ENCODE results near the gene ATP9A. TPM values are rescaled to one million over a fixed set of nuclear protein-coding genes. Genes with fewer than 3 reads are reported as not detected.

ATP9A gene
- total RNA-seq, 2 experiments from 2014 or later, result 0.21 to 0.50 TPM

DNA sequence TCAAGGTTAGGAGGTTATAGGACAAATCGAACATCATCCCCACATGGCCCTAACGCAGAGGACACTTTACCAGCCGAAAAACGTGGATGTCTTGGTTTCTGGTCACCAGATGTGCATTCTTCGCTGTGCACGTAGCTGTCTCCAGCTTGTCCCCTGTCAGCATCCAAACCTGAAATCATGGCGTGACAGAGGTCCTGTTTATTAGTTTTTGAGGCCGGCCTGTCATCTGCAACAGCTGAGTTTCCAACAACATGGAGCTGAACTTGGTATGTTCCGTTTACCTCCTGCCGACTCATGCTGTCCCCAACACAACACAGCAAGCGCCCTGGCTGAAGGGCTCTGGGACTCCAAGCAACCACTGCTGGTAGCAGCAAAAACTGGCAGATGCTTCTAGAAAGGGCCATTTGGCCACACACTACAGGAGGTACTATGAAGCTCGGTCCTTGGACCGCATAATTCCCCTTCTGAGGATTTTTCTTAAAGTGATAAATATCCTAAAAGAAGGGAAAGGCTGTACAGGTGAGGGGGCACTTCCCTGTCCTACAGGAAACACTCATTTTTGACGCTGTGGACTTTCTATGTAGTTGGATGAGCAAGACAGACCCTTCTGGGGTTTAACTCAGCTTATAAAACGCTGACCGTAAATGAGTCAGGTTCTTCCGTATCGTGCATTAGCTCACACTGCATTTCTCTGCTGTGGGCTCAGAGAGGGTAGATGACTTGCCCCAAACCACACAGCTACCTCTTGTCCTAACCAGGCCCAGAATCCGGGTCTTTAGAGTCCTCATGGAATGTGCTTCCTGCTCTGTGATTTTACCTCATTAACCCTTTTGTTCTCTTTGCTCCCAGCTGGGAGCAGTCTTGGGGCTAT is 146.0 kb downstream of the ATP9A start:
- ChIA-PET CTCF (interaction anchor here (0.6 to 1.4 kb wide), 4 partner anchors 23 to 249 kb away, joined by 3 to 4 read pairs (median 3); no protein-coding TSS in a partner anchor), POLR2A (no interaction called here)
- no peaks in the 10 kb centered on the region for H3K9me3 Mint-ChIP-seq
- no peaks in the 10 kb centered on the region for H3K27me3 Mint-ChIP-seq
- no peak overlapping the region for H3K27ac Mint-ChIP-seq
- no peak overlapping the region for H3K4me3 Mint-ChIP-seq
- H3K4me1 Mint-ChIP-seq, result peaks cover 2% of the 10 kb centered on the region
- H3K36me3 Mint-ChIP-seq (ENCODE audit: low read depth), result no peaks in the 10 kb centered on the region
- DNase-seq, result no peak

DNA sequence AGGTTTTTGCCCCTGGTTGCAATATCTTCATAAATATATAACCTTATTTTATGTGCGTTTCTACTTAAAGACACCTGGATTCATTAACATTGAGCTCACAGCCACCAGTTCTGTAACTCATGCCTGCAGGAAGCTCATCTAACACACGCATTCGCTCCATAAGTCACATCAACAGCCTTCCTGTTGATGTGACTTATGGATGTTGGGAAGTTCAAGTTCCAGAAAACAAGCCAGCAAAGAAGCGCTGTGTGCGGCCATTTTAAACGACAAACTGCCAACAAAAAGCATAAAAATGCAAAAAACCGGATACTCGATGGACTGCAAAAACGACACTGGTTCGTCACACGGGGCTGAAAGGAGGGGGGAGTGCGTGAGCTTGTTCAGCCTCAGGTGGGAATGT is 147.8 kb downstream of the ATP9A start:
- Mint-ChIP-seq H3K9me3 (no peaks in the 10 kb centered on the region), H3K27ac (no peak overlapping the region), H3K36me3 (ENCODE audit: low read depth) (no peaks in the 10 kb centered on the region), H3K4me3 (no peak overlapping the region), H3K27me3 (no peaks in the 10 kb centered on the region), H3K4me1 (peaks cover 2% of the 10 kb centered on the region)
- POLR2A ChIA-PET, result no interaction called here
- DNase-seq, result no peak
- CTCF ChIA-PET, result interaction anchor here (0.9 to 1.8 kb wide), 4 partner anchors 10 to 248 kb away, joined by 3 to 4 read pairs (median 4); no protein-coding TSS in a partner anchor

DNA sequence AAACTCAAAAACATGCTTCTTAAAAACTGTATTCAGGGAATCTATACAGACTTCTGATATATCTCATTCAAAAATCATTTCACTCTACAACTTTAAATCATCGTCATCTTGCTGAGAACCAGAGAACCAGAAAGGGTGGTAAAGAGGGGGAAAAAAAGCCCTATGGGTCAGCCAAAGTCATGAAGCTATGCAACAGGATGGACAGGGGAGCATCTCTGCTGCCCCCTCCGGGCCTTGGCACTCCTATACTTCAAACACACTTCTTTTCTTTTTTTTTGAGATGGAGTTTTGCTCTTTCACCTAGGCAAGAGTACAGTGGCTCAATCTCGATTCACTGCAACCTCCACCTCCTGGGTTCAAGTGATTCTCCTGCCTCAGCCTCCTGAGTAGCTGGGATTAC is 152.1 kb downstream of the ATP9A start:
- Mint-ChIP-seq H3K4me1 (no peaks in the 10 kb centered on the region), H3K27me3 (peaks cover 2% of the 10 kb centered on the region), H3K27ac (no peak overlapping the region), H3K9me3 (no peaks in the 10 kb centered on the region), H3K4me3 (no peak overlapping the region), H3K36me3 (ENCODE audit: low read depth) (no peaks in the 10 kb centered on the region)
- DNase-seq, result no peak
- CTCF ChIA-PET, result interaction anchor here (0.6 to 1.5 kb wide), 3 partner anchors 15 to 1491 kb away, joined by 3 to 5 read pairs (median 3); no protein-coding TSS in a partner anchor
- POLR2A ChIA-PET, result no interaction called here

DNA sequence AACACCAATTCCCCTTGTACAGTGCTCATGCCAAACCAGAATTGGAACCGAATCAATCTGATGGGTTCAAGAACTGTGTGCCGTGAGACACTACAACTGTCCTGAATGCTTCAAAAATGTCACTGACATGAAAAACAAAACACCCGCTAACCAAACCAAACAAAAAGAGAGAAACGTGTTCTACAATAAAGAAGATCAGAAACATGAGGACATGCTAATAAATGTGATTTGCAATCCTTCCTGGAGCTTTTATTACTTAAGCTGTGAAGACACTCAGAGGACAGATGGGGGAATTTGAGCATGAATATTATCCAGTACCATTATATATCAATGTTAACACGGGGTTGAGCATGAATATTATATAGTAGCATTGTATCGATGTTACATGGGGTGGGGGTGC is 153.5 kb downstream of the ATP9A start:
- no peak overlapping the region for H3K27ac Mint-ChIP-seq
- no peak overlapping the region for H3K4me3 Mint-ChIP-seq
- DNase-seq, result no peak
- no peaks in the 10 kb centered on the region for H3K36me3 Mint-ChIP-seq (ENCODE audit: low read depth)
- H3K4me1 Mint-ChIP-seq, result no peaks in the 10 kb centered on the region
- peaks cover 8% of the 10 kb centered on the region for H3K27me3 Mint-ChIP-seq
- no peaks in the 10 kb centered on the region for H3K9me3 Mint-ChIP-seq
- ChIA-PET CTCF (no interaction called here), POLR2A (no interaction called here)

DNA sequence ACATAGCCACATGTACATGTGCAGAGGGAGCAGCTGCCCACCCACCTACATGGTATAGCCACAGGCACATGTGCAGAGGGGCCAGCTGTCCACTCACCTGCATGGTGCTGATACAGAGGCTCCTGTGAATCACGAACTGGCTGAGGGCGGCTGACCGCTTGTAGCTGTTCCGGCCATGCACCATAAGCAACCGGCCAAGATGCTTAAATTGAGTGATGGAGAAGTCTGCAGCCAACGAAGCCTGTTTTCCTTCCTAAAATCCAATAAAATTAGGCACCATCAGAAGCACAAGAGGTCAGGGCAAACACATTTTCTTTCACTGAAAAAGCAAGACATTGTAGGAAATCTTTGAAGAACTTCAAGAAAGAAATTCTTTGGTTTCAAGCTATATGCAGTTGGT is 154.6 kb downstream of the ATP9A start:
- CTCF ChIA-PET, result interaction anchor here (0.7 to 1.1 kb wide), 2 partner anchors 10 to 16 kb away, joined by 3 read pairs; no protein-coding TSS in a partner anchor
- no peaks in the 10 kb centered on the region for H3K36me3 Mint-ChIP-seq (ENCODE audit: low read depth)
- POLR2A ChIA-PET, result no interaction called here
- DNase-seq, result no peak
- peaks cover 8% of the 10 kb centered on the region for H3K27me3 Mint-ChIP-seq
- H3K4me3 Mint-ChIP-seq, result no peak overlapping the region
- no peak overlapping the region for H3K27ac Mint-ChIP-seq
- no peaks in the 10 kb centered on the region for H3K9me3 Mint-ChIP-seq
- H3K4me1 Mint-ChIP-seq, result no peaks in the 10 kb centered on the region

DNA sequence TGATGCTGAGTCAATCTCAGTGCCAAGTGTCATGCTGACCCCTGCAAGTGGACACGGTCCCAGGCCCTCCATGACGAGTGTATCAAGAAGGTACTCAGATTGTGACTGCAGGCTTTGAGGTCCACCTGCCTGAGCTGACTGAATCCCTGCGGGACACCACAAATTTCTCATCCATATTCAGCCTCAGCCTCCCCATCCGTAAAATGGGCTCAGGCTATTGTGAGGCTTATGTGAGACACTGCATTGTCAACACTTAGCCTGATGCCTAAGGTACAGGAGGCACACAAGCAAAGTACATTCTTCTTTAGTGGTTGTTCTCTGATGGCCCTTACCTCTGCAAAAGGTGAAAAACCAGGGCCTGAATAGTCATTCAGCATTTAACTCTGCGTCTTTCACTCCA is 155.3 kb downstream of the ATP9A start:
- ChIA-PET CTCF (interaction anchor here (1.1 kb wide), 1 partner anchor 15 kb away, joined by 3 read pairs; no protein-coding TSS in a partner anchor), POLR2A (no interaction called here)
- Mint-ChIP-seq H3K4me1 (peaks cover 2% of the 10 kb centered on the region), H3K36me3 (ENCODE audit: low read depth) (no peaks in the 10 kb centered on the region), H3K27me3 (peaks cover 11% of the 10 kb centered on the region), H3K9me3 (no peaks in the 10 kb centered on the region), H3K4me3 (no peak overlapping the region), H3K27ac (no peak overlapping the region)
- no peak for DNase-seq

DNA sequence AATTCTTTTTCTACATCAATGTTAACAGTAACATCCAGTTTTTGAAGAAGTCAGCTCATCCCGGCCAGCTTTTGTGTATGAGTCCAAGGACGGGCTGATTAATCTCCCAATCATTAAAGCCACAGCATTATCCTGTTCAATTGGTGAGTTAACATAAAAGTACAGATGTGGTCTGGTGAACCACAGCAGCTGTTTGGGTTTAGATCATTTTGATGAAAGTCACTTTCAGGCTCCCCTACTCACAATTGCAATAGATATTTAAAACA is 156.6 kb downstream of the ATP9A start:
- no peak overlapping the region for H3K4me3 Mint-ChIP-seq
- H3K4me1 Mint-ChIP-seq, result peaks cover 2% of the 10 kb centered on the region
- H3K27me3 Mint-ChIP-seq, result peaks cover 11% of the 10 kb centered on the region
- CTCF ChIA-PET, result interaction anchor here (1.1 kb wide), 1 partner anchor 232 kb away, joined by 3 read pairs; no protein-coding TSS in a partner anchor
- no peak overlapping the region for H3K27ac Mint-ChIP-seq
- no peaks in the 10 kb centered on the region for H3K36me3 Mint-ChIP-seq (ENCODE audit: low read depth)
- H3K9me3 Mint-ChIP-seq, result no peaks in the 10 kb centered on the region
- DNase-seq, result no peak
- POLR2A ChIA-PET, result no interaction called here

DNA sequence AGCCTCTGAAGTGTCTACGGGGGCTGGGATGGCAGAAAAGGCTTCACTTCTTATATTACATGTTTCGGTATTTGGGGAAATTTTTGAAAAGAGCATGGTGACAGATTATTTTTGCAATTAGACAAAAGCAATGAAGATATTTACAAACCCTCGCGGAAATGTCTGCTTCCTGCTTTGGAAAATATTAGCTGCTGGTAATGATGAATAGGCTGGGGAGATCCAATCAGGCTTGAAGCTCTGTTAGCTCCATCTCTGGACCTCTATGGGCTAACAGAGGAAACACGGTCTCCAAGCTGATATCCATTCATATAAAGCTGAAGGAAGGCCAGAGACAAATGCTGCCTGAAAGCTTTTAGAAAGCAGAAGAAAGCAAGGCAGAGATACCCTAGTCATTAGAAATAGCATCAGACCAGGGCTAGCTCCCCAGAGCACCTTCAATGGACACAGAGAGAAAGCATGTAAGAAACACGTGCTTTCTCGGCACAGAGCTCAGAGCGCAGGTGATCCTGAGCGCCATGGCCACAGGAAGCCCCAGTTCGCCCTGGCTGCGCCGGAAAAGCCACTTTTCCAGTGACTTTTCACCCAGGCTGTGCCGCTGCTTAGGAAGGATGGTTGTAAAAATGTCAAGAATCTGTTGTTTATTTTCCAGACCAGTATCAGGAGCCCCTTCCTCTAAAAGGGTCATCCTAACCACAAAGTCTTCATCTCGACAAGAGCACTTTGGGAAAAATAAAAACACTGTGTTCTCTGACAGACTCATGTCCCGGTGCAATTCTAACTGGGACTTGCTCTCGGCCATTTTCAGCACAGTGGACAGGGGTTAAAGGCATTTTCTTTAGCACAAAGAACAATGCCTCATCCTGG is 157.2 kb downstream of the ATP9A start:
- no peak for DNase-seq
- POLR2A ChIA-PET, result no interaction called here
- Mint-ChIP-seq H3K9me3 (no peaks in the 10 kb centered on the region), H3K4me3 (no peak overlapping the region), H3K36me3 (ENCODE audit: low read depth) (no peaks in the 10 kb centered on the region), H3K27me3 (peaks cover 11% of the 10 kb centered on the region), H3K27ac (no peak overlapping the region), H3K4me1 (peaks cover 2% of the 10 kb centered on the region)
- CTCF ChIA-PET, result interaction anchor here (1.0 to 1.4 kb wide), 3 partner anchors 20 to 232 kb away, joined by 3 to 4 read pairs (median 3); no protein-coding TSS in a partner anchor

DNA sequence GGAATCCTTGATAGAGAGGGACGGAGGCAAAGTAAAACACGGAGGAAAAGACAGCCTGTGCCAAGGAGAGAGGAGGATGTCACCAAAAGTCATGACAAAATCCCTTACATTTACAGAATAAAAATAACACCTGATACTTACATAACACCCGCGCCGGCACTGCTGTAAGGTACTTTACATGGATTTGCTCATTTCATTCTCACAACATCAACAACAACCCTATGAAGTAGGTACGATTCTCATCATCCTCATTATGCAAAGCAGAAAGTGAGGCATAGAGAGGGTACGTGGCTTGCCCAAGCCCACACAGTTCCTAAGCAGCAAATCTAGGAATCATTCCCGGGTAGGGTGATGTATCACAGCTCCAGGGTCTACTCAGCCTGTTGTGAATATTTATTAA is 158.1 kb downstream of the ATP9A start:
- Mint-ChIP-seq H3K36me3 (ENCODE audit: low read depth) (no peaks in the 10 kb centered on the region), H3K27me3 (peaks cover 11% of the 10 kb centered on the region), H3K9me3 (no peaks in the 10 kb centered on the region), H3K4me3 (no peak overlapping the region), H3K4me1 (peaks cover 2% of the 10 kb centered on the region), H3K27ac (no peak overlapping the region)
- POLR2A ChIA-PET, result no interaction called here
- CTCF ChIA-PET, result interaction anchor here (1.0 to 1.4 kb wide), 2 partner anchors 21 to 224 kb away, joined by 3 to 4 read pairs; no protein-coding TSS in a partner anchor
- no peak for DNase-seq

DNA sequence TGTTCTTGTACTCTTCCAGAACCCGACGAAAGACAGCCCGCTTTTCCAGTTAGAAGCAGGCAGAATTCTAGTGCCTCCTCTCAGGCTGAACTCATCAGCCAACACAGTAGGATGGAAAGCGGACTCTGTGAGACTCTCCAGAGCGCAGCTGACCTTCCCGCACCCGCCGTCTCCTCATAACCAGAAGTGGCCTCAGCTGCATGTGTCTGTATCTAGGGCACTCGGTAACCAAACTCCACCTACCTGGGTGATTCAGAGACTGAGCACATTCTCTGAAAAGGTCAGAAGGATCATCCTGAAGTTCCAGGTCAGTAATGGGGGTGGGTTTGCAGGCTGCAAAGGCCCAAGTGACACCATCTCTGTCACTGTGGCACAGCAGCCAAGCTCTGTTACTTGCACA is 158.9 kb downstream of the ATP9A start:
- Mint-ChIP-seq H3K36me3 (ENCODE audit: low read depth) (no peaks in the 10 kb centered on the region), H3K27ac (no peak overlapping the region), H3K4me1 (peaks cover 2% of the 10 kb centered on the region), H3K4me3 (no peak overlapping the region), H3K9me3 (no peaks in the 10 kb centered on the region), H3K27me3 (peaks cover 11% of the 10 kb centered on the region)
- DNase-seq, result no peak
- POLR2A ChIA-PET, result no interaction called here
- CTCF ChIA-PET, result interaction anchor here (1.5 kb wide), 1 partner anchor 58 kb away, joined by 3 read pairs; no protein-coding TSS in a partner anchor

DNA sequence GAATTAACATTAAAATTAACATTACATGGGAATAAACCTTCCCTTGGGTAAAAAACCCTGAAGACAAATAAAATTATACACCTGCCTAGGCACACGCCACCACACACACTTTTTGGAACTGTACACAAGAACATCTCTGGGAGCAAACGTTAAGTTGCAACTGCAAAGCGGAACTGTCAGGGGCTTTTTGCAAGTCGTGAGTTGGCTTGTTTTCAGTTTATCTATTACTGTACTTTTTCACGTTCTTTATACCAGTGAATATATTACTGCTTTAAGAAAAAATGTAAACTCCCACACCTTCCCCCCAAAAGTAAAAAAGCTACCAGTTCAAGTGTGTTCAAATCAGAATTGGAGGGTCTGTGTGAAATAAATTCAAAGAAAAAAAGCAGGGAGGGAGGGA is 160.1 kb downstream of the ATP9A start:
- no peak overlapping the region for H3K4me3 Mint-ChIP-seq
- ChIA-PET POLR2A (no interaction called here), CTCF (interaction anchor here (0.7 to 1.5 kb wide), 4 partner anchors 8 to 222 kb away, joined by 3 read pairs; no protein-coding TSS in a partner anchor)
- H3K9me3 Mint-ChIP-seq, result no peaks in the 10 kb centered on the region
- H3K27me3 Mint-ChIP-seq, result peaks cover 11% of the 10 kb centered on the region
- no peak for DNase-seq
- no peak overlapping the region for H3K27ac Mint-ChIP-seq
- peaks cover 2% of the 10 kb centered on the region for H3K4me1 Mint-ChIP-seq
- no peaks in the 10 kb centered on the region for H3K36me3 Mint-ChIP-seq (ENCODE audit: low read depth)

DNA sequence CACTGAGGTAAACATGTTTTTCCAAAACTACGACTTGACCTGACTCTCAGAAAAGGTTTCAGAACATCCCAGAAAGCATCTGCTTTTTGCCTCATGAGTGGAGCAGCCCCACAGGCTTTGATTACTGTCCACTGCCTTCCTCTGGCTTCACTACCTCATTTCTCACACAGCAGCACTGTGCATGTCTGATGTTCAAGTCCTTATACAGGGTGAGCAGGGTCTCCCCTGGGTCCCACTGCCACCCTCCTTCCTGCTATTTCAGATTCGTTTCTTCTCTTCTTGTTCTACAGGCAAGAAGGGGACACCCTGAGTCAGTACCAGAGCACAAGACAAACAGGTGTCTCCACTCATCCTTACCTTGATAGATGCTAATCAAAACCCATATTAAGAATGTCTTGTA is 161.0 kb downstream of the ATP9A start:
- peaks cover 2% of the 10 kb centered on the region for H3K4me1 Mint-ChIP-seq
- H3K36me3 Mint-ChIP-seq (ENCODE audit: low read depth), result no peaks in the 10 kb centered on the region
- CTCF ChIA-PET, result interaction anchor here (0.7 kb wide), 1 partner anchor 7 kb away, joined by 3 read pairs; no protein-coding TSS in a partner anchor
- H3K9me3 Mint-ChIP-seq, result no peaks in the 10 kb centered on the region
- H3K4me3 Mint-ChIP-seq, result no peak overlapping the region
- peaks cover 9% of the 10 kb centered on the region for H3K27me3 Mint-ChIP-seq
- DNase-seq, result no peak
- no peak overlapping the region for H3K27ac Mint-ChIP-seq
- POLR2A ChIA-PET, result no interaction called here

DNA sequence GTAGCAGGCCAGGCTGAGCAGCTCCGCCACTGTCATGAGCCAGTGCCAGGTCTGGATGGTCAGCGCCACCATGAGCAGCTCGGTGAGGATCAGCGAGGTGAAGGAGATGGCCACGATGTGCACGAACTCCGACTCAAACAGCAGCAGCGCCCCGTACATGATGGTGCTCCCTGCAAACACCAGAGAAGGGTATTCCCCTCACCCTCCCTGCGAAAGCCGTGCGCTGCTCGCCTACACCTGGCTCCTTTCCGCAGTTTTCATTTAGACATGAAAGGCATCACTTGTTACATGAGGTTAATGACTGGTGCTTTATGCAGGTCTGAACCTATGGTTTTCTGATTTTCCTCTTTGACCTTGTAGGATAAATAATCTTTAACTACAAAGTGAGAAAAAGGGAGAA is 163.3 kb downstream of the ATP9A start:
- Mint-ChIP-seq H3K36me3 (ENCODE audit: low read depth) (no peaks in the 10 kb centered on the region), H3K27me3 (peaks cover 8% of the 10 kb centered on the region), H3K9me3 (no peaks in the 10 kb centered on the region), H3K4me1 (peaks cover 2% of the 10 kb centered on the region), H3K27ac (no peak overlapping the region), H3K4me3 (no peak overlapping the region)
- DNase-seq, result no peak
- ChIA-PET POLR2A (no interaction called here), CTCF (interaction anchor here (1.4 kb wide), 1 partner anchor 10 kb away, joined by 4 read pairs; no protein-coding TSS in a partner anchor)
